ENCODE results near the gene BIRC6.

BIRC6 gene

GRCh38 chr2:32652555-32653209, 295.9 kb downstream of the BIRC6 start:
- TF ChIP-seq CTCF (IDR thresholded peaks at IDR 0.05; ENCODE audit: insufficient read depth, missing control alignments) = no peak
- DNase-seq (ENCODE audit: insufficient read length, low spot score) = no peak
- FAIRE-seq = no peak

DNA sequence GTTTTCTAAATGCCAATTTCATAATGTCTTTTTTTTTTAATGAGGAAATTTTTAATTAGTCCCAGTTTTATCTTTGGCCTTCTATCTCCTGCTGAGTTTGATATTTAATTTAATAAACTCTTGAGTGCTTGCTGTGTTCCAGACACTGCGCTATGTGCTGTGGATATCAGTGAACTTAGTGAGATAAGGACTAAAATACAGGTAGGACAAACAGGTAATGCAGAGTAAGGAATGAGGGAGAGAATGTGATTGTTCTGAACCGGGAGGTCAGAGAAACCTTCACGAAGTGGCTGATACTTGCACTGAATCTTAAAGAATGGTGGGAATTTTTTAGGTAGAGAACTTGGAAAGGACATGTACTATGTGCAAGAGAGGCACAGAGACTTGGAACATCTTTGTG, 299.2 kb downstream of the BIRC6 start:
- no peak for DNase-seq (ENCODE audit: insufficient read length, low spot score)
- FAIRE-seq = no peak
- TF ChIP-seq CTCF (IDR thresholded peaks at IDR 0.05; ENCODE audit: insufficient read depth, missing control alignments) = no peak

GRCh38 chr2:32663864-32664263, 307.0 kb downstream of the BIRC6 start:
- TF ChIP-seq CTCF (IDR thresholded peaks at IDR 0.05; ENCODE audit: insufficient read depth, missing control alignments) = no peak
- FAIRE-seq = no peak
- DNase-seq (ENCODE audit: insufficient read length, low spot score) = no peak

GRCh38 chr2:32666704-32667103, 309.9 kb downstream of the BIRC6 start:
- TF ChIP-seq CTCF (IDR thresholded peaks at IDR 0.05; ENCODE audit: insufficient read depth, missing control alignments) = no peak
- FAIRE-seq = no peak
- DNase-seq (ENCODE audit: insufficient read length, low spot score) = no peak

DNA sequence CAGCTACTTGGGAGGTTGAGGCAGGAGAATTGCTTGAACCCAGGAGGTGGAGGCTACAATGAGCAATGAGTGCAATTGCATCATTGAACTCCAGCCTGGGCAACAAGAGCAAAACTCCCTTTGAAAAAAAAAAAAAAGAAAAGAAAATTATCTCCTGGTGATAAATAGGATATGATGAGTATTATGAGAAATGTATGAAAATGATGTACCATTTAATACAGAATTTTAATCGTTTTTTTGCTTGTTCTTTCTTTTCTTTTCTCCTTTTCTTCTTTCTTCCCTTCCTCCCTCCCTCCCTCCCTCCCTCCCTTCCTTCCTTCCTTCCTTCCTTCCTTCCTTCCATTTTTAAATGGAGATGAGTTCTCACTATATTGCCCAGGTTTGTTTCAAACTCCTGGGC, 311.4 kb downstream of the BIRC6 start:
- FAIRE-seq = no peak
- TF ChIP-seq CTCF (IDR thresholded peaks at IDR 0.05; ENCODE audit: insufficient read depth, missing control alignments) = no peak

More for the DNA sequence above, 311.4 kb downstream of the BIRC6 start:
- DNase-seq (ENCODE audit: insufficient read length, low spot score) = no peak

All from D721Med (cell line).